Hepatocyte (in vitro differentiated cells): ENCODE data around the gene CCDC69. TPM values are rescaled to one million over a fixed set of nuclear protein-coding genes. Genes with fewer than 3 reads are reported as not detected.
A peak's percentile ranks its signal among the peaks of the same experiment; 100 is the strongest.

ENCODE experiments used
- DNase-seq: peaks from one replicate; pipeline ENCODE4 v3.0.0-alpha.2; 2016; ENCODE audit warnings: low spot score
- H2AFZ ChIP-seq: fragments of 200-600 bp; sonication (generic); 2 replicates; pipeline ENCODE4 v1.6.0; 2016; ENCODE audit warnings: antibody characterized with exemption, mild to moderate bottlenecking
- H3K27ac ChIP-seq: fragments of 200-600 bp; sonication (generic); 2 replicates; pipeline ENCODE4 v1.5.1; 2016; ENCODE audit warnings: mild to moderate bottlenecking
- H3K27me3 ChIP-seq: fragments of 200-600 bp; sonication (generic); 2 replicates; pipeline ENCODE4 v1.6.1; 2016
- H3K36me3 ChIP-seq: fragments of 200-600 bp; sonication (generic); replicated peaks from 2 replicates; pipeline ENCODE4 v1.5.1; 2016; ENCODE audit warnings: low read depth; ENCODE audit not compliant: insufficient read depth
- H3K4me1 ChIP-seq: fragments of 200-600 bp; sonication (generic); 2 replicates; pipeline ENCODE4 v1.5.1; 2016; ENCODE audit warnings: mild to moderate bottlenecking, moderate library complexity; ENCODE audit not compliant: insufficient read depth
- H3K4me2 ChIP-seq: fragments of 200-600 bp; sonication (generic); 2 replicates; pipeline ENCODE4 v1.6.0; 2016
- H3K4me3 ChIP-seq: fragments of 200-600 bp; sonication (generic); 2 replicates; pipeline ENCODE4 v1.5.1; 2016; ENCODE audit warnings: mild to moderate bottlenecking
- H3K79me2 ChIP-seq: fragments of 200-600 bp; sonication (generic); 2 replicates; pipeline ENCODE4 v1.6.0; 2017; ENCODE audit warnings: mild to moderate bottlenecking
- H3K9me2 ChIP-seq: fragments of 200-600 bp; sonication (generic); replicated peaks from 2 replicates; pipeline ENCODE4 v1.6.0; 2017; ENCODE audit warnings: mild to moderate bottlenecking; ENCODE audit not compliant: insufficient read depth
- H3K9me3 ChIP-seq: fragments of 200-600 bp; sonication (generic); 2 replicates; pipeline ENCODE4 v1.5.1; 2016; ENCODE audit warnings: low read depth, mild to moderate bottlenecking
- H4K20me1 ChIP-seq: fragments of 200-600 bp; sonication (generic); 2 replicates; pipeline ENCODE4 v1.6.0; 2016; ENCODE audit warnings: mild to moderate bottlenecking; ENCODE audit not compliant: insufficient read depth, poor library complexity, severe bottlenecking
- EZH2 ChIP-seq: fragments of 200-600 bp; sonication (generic); IDR thresholded peaks from 2 replicates; pipeline ENCODE4 v1.6.1; 2016; ENCODE audit warnings: antibody characterized with exemption, mild to moderate bottlenecking, borderline replicate concordance
- EZH2phosphoT487 ChIP-seq: fragments of 200-600 bp; sonication (generic); IDR thresholded peaks from one replicate; pipeline ENCODE4 v1.6.1; 2018; ENCODE audit warnings: antibody characterized with exemption, mild to moderate bottlenecking, low read depth, moderate library complexity; ENCODE audit not compliant: unreplicated experiment, severe bottlenecking
- WGBS: methylation state at CpG from one replicate; pipeline ENCODE4 v1.1.6; 2016; ENCODE audit warnings: low lambda C conversion rate; ENCODE audit errors: missing lambda C conversion rate; 5-methylcytosine and 5-hydroxymethylcytosine counted together
- polyA plus RNA-seq: library from polyadenylated mRNA; unstranded; fragments of >200 nt; fragmentation: Nextera tagmentation; extraction: Ambion mirVana; gene quantifications from 2 replicates; pipeline ENCODE4 v1.2.1, GENCODE V29; 2016
- total RNA-seq: library from RNA; depleted of rRNA; stranded (reverse); fragments of >200 nt; gene quantifications from 2 replicates; pipeline ENCODE4 v1.2.3, GENCODE V29; 2014
- TF ChIP-seq, protein P1 (sequence below): fragments of 200-600 bp; sonication (generic); IDR thresholded peaks from 2 replicates; pipeline ENCODE4 v1.5.1; 2016; ENCODE audit warnings: antibody characterized with exemption, mild to moderate bottlenecking; ENCODE audit not compliant: poor library complexity

CCDC69 gene
- total and polyA plus RNA-seq, 2 experiments from 2014 or later: 22.4 to 27.3 TPM

DNA sequence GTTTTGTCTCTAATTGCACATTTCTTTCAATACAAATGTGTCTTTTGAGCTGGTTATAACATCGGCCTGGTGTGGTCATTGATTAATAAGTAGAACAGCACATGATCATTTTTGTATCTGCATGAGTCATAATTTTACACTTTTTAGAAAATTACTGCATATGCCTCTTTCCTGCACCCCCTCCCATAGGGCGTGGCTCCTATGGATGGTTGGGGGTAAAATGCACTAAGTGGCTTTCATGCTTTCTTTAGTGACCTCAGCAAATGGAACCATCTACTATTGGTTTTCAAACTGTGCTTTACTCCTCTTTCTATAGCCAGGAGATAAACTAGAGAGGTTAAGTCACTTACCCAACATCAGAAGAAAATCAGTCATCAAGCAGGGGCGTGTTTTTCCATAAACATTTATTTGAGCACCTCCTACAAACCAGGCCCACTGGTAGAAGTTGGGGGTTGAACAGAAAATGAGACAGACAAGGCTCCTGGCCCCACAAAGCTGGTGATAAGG, 70.1 kb downstream of the CCDC69 start:
- 87% methylated on average over 3 of the region's 3 CpGs for WGBS
- H3K27ac ChIP-seq: peak overlapping the region; percentile 30
- no peak overlapping the region for H3K4me2 ChIP-seq
- peaks cover 78% of the 10 kb centered on the region for H3K79me2 ChIP-seq
- H4K20me1 ChIP-seq: no peaks in the 10 kb centered on the region
- no peaks in the 10 kb centered on the region for H3K9me3 ChIP-seq
- H3K9me2 ChIP-seq: no peaks in the 10 kb centered on the region
- no peaks in the 10 kb centered on the region for H3K27me3 ChIP-seq
- no peak for TF ChIP-seq EZH2
- no peaks in the 10 kb centered on the region for H3K36me3 ChIP-seq
- peaks cover 62% of the 10 kb centered on the region for H3K4me1 ChIP-seq
- no peak for DNase-seq
- H3K4me3 ChIP-seq: no peak overlapping the region
- no peak overlapping the region for H2AFZ ChIP-seq

DNA sequence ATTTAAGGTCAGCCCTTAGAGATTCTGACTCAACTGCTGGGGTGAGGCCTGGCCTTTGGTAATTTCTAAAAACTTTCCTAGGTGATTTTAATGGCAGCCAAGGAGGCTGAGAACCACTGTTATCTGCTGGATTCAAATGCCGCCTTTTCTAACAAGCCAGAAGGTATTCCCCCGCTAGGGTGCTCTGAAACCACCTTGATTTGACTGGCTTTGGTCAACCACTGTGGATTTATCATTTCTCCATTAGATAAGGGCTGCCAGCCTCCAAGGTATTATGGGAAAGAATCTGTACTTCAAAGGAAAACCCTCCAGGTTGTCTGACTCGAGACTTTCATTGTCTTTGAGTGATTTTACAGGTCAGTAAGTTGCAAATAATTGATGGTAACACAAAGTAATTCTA, 70.6 kb downstream of the CCDC69 start:
- 79% methylated on average over 3 of the region's 3 CpGs for WGBS
- no peak for DNase-seq
- Histone ChIP-seq H3K79me2 (peaks cover 77% of the 10 kb centered on the region), H2AFZ (no peak overlapping the region), H3K4me3 (no peak overlapping the region), H4K20me1 (no peaks in the 10 kb centered on the region), H3K27ac (peak overlapping the region; percentile 30), H3K9me3 (no peaks in the 10 kb centered on the region), H3K27me3 (no peaks in the 10 kb centered on the region), H3K36me3 (no peaks in the 10 kb centered on the region), H3K4me1 (peaks cover 57% of the 10 kb centered on the region), H3K4me2 (no peak overlapping the region), H3K9me2 (no peaks in the 10 kb centered on the region)
- TF ChIP-seq EZH2 (no peak), EZH2phosphoT487 (no peak)
- TF ChIP-seq, protein P1, sequence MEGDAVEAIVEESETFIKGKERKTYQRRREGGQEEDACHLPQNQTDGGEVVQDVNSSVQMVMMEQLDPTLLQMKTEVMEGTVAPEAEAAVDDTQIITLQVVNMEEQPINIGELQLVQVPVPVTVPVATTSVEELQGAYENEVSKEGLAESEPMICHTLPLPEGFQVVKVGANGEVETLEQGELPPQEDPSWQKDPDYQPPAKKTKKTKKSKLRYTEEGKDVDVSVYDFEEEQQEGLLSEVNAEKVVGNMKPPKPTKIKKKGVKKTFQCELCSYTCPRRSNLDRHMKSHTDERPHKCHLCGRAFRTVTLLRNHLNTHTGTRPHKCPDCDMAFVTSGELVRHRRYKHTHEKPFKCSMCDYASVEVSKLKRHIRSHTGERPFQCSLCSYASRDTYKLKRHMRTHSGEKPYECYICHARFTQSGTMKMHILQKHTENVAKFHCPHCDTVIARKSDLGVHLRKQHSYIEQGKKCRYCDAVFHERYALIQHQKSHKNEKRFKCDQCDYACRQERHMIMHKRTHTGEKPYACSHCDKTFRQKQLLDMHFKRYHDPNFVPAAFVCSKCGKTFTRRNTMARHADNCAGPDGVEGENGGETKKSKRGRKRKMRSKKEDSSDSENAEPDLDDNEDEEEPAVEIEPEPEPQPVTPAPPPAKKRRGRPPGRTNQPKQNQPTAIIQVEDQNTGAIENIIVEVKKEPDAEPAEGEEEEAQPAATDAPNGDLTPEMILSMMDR: no peak

DNA sequence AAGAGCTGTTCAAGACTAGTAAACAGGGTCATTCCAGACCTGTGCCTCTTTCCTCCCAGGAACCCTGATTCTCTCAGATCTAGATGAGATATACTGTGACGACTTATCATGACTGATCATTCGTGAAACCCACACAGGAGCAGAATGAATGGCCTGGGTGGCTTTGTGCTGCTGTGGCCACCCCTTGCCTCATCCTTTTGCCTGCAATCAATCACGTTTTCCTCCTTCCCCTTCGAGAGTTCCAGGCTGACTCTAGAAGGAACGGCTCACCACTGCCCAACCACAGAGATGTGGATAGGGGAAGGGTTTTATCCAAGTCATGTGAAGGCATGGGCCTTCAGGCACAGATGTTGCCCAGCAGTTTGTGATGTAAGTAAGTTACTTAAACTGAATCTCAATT, 72.1 kb downstream of the CCDC69 start:
- no peak overlapping the region for H3K4me3 ChIP-seq
- 67% methylated on average over 5 of the region's 5 CpGs for WGBS
- H3K4me2 ChIP-seq: no peak overlapping the region
- peak overlapping the region; percentile 96 for H3K27ac ChIP-seq
- H3K27me3 ChIP-seq: no peaks in the 10 kb centered on the region
- no peaks in the 10 kb centered on the region for H3K9me3 ChIP-seq
- H4K20me1 ChIP-seq: peaks cover 3% of the 10 kb centered on the region
- no peak for DNase-seq
- no peaks in the 10 kb centered on the region for H3K9me2 ChIP-seq
- H3K36me3 ChIP-seq: no peaks in the 10 kb centered on the region
- peaks cover 52% of the 10 kb centered on the region for H3K4me1 ChIP-seq
- TF ChIP-seq EZH2phosphoT487: no peak
- TF ChIP-seq, protein P1: no peak
- no peak for TF ChIP-seq EZH2
- no peak overlapping the region for H2AFZ ChIP-seq
- H3K79me2 ChIP-seq: peaks cover 82% of the 10 kb centered on the region

DNA sequence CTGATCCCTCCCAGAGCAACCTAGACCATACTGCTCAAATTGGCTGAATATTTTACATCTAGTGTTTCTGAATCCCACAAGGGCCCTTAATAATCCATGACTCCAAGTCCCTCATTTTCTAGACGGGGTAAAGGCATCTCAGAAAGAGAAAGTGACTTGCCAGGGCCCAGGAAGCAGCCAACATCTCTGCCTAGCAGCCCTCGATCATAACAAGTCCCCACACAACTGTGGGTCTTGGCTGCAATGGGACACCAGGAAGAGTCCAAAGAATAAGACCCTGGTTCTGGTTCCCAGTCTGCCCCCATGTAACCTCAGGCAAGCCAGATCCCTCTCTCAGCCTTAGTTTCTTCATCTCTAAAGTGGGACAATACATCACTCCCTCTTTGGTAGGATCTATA, 72.6 kb downstream of the CCDC69 start:
- Histone ChIP-seq H3K4me1 (peaks cover 49% of the 10 kb centered on the region), H3K4me3 (no peak overlapping the region), H3K27me3 (no peaks in the 10 kb centered on the region), H3K79me2 (peaks cover 82% of the 10 kb centered on the region), H3K36me3 (no peaks in the 10 kb centered on the region), H2AFZ (no peak overlapping the region), H3K9me3 (no peaks in the 10 kb centered on the region), H3K27ac (peak overlapping the region; percentile 96), H4K20me1 (peaks cover 3% of the 10 kb centered on the region), H3K4me2 (peak overlapping the region; percentile 70), H3K9me2 (no peaks in the 10 kb centered on the region)
- no peak for DNase-seq
- TF ChIP-seq, protein P1: no peak
- TF ChIP-seq EZH2 (no peak), EZH2phosphoT487 (no peak)
- 45% methylated on average over 2 of the region's 2 CpGs for WGBS
